ENCODE results near the gene HES2. TPM values are rescaled to one million over a fixed set of nuclear protein-coding genes. Genes with fewer than 3 reads are reported as not detected.
A peak's percentile ranks its signal among the peaks of the same experiment; 100 is the strongest.
"Not testable (repeated sequence)": the region's sequence is repeated elsewhere in the genome, so short reads cannot be mapped to it uniquely, and the experiment has no call there.

The HES2 gene
- total RNA-seq, 2 experiments from 2014 or later: 0.52 TPM; not detected in 1

DNA sequence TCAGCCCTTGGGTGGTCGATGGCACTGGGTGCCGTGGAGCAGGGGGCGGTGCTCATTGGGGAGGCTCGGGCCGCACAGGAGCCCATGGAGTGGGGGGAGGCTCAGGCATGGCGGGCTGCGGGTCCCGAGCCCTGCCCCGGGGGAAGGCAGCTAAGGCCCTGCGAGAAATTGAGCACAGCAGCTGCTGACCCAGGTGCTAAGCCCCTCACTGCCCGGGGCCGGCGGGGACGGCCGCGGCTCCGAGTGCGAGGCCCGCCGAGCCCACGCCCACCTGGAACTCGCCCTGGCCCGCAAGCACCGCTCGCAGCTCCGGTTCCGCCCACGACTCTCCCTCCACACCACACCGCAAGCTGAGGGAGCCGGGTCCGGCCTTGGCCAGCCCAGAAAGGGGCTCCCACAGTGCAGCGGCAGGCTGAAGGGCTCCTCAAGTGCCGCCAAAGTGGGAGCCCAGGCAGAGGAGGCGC, 23.9 kb downstream of the HES2 start:
- DNase-seq; H3K9me3 Mint-ChIP-seq (ENCODE audit: low read depth); H3K4me3 Mint-ChIP-seq; H3K36me3 Mint-ChIP-seq; H3K27me3 Mint-ChIP-seq; ATAC-seq; H3K27ac Mint-ChIP-seq: not testable (repeated sequence)
- CTCF ChIA-PET: interaction anchor here (0.8 to 9.2 kb wide), 9 partner anchors 9 to 149 kb away, joined by 3 to 58 read pairs (median 3); no protein-coding TSS in a partner anchor
- H3K4me1 Mint-ChIP-seq: peaks cover 29% of the 10 kb centered on the region

DNA sequence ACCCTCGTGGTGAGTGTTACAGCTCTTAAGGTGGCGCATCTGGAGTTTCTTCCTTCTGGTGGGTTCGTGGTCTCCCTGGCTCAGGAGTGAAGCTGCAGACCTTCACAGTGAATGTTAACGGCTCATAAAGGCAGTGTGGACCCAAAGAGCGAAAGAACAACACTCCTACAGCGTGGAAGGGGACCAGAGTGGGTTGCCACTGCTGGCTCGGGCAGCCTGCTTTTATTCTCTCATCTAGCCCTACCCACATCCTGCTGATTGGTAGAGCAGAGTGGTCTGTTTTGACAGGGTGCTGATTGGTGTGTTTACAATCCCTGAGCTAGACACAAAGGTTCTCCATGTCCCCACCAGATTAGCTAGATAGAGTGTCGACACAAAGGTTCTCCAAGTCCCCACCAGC, 24.6 kb downstream of the HES2 start:
- not testable (repeated sequence) for DNase-seq; H3K9me3 Mint-ChIP-seq (ENCODE audit: low read depth); ATAC-seq; H3K4me3 Mint-ChIP-seq; H3K27me3 Mint-ChIP-seq; H3K36me3 Mint-ChIP-seq
- Mint-ChIP-seq H3K4me1 (peaks cover 30% of the 10 kb centered on the region), H3K27ac (peak overlapping the region; percentile 2)
- CTCF ChIA-PET: interaction anchor here (0.9 to 9.2 kb wide), 8 partner anchors 8 to 149 kb away, joined by 3 to 58 read pairs (median 8); no protein-coding TSS in a partner anchor

DNA sequence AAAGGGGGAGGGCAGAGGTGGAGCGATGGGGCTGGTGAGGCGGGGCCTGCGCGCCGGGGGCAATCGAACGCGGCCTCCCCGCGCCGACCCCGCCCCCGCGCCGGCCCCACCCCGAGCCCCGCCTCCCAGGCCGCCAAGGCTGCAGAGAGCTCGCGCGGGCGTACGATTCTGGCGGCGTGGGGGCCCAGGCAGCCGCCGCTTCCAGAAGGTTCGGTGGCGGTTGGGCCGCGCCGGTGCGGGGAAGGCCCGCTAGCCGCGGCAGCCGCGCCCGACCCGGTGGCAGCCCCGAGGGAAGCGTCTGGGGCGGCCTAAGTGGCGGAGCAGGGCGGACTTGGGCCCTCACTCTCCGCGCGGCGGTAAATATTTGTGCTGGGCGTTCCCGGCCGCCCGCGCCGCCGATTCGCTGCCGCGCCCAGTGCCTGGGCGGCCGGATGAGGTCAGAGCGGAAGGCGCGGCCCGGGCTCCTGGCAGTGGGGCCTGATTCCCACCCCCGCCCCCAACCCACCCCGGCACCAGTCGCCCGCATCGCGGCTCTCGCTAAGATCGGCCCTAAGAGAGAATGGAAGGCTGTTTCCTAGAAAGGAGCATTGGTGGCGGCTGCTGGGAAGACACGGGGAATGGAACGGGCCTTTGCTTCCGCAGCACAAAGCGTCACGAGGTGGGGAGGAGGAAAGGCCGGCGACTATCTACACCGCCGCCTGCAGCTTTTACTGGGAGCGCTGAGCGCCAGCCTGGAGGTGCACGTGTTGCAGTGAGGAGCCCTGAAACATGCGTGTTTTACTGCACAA, 26.1 kb downstream of the HES2 start, which contains the start of gene ACOT7:
Gene ACOT7 (minus strand): TSS at position 368 of the 788 bp plus-strand sequence. CDS start 368 bp downstream, outside the sequence.
- Mint-ChIP-seq H3K4me1 (peaks cover 35% of the 10 kb centered on the region), H3K36me3 (no peaks in the 10 kb centered on the region), H3K27ac (peak within 1 kb of the TSS; percentile 92), H3K9me3 (ENCODE audit: low read depth) (no peaks in the 10 kb centered on the region), H3K4me3 (peak within 1 kb of the TSS; percentile 84), H3K27me3 (no peaks in the 10 kb centered on the region)
- ATAC-seq (peak; percentile 89), DNase-seq (peak; percentile 93)
- CTCF ChIA-PET: interaction anchor here (0.6 to 9.2 kb wide), 18 partner anchors 9 to 648 kb away, joined by 3 to 58 read pairs (median 7); no protein-coding TSS in a partner anchor

DNA sequence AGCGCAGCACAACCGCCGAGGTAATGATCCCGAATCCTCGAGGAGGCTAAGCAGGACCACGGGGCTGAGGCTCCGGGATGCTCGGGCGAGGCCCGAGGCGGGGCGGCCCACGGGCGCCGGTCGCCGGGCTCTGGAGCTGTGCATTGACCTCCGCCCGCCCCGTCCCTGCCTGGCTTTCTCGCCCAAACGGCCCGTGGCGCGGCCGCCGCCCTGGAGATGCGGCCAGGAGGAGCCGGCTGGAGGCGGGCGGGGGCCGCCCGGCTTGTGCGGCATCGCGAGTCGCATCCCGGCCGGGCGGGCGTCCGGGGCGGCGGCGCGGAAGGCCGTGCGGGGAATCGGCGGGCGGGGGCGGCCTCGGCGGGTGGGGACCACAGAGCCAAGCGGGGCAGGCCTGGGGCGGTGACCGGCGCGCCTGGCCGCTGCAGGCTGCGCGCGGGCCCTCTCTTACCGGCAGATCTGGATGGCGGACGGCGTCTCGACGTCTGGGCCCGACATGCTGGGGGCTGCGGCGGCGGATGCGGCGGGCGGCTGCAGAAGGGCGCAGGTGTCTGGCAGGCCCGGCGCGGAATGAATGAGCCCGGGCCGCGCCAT, 26.8 kb downstream of the HES2 start:
- CTCF ChIA-PET: interaction anchor here (0.7 to 9.2 kb wide), 14 partner anchors 8 to 147 kb away, joined by 3 to 58 read pairs (median 7); no protein-coding TSS in a partner anchor
- H3K27me3 Mint-ChIP-seq: no peaks in the 10 kb centered on the region
- DNase-seq (no peak), ATAC-seq (no peak)
- H3K4me3 Mint-ChIP-seq: peak overlapping the region; percentile 84
- H3K36me3 Mint-ChIP-seq: no peaks in the 10 kb centered on the region
- H3K4me1 Mint-ChIP-seq: peaks cover 35% of the 10 kb centered on the region
- H3K27ac Mint-ChIP-seq: peak overlapping the region; percentile 81
- no peaks in the 10 kb centered on the region for H3K9me3 Mint-ChIP-seq (ENCODE audit: low read depth)

DNA sequence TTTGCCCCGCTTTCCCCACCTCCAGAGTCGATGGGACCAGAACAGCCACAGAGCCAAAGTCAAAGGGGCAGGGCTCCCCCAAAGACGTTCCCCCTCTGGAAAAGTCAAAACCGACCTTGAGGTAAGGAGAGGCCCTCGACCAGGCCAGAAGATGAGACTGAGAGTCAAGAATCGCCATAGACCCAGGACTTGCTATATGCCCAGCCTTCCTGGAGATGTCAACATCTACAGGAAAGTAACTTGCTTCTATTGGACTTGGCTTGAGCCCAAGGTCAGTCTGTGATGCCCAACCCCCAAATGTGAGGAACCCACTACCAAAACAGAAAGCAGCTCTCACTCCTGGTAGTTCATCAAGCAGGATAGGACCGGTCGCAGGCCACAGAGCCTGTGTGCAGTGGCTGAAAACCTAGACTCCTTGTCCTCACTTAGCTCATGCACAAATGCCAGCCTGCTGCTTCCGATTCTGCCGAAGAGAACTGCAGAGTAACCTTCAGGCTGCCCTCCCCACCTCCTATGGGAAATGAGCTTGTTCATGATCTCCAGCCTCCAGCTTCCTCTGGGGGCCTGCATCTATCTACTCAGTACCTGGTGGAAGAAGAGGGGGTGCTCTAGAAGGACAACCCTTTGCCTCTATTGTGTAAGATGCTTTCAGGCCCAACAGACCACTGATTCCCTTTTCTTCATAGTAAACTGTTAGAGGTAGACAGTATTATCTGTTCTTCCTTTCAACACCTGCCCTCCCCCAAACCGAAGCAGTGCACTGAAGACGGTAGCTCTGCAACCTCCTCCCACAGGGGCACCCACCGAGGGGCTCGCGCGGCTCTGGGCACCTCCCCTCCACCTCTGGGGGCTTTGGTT, 27.5 kb downstream of the HES2 start:
- H3K36me3 Mint-ChIP-seq: no peaks in the 10 kb centered on the region
- H3K9me3 Mint-ChIP-seq (ENCODE audit: low read depth): no peaks in the 10 kb centered on the region
- no peaks in the 10 kb centered on the region for H3K27me3 Mint-ChIP-seq
- DNase-seq (peak; percentile 49), ATAC-seq (no peak)
- CTCF ChIA-PET: interaction anchor here (0.7 to 9.2 kb wide), 11 partner anchors 10 to 146 kb away, joined by 3 to 58 read pairs (median 7); no protein-coding TSS in a partner anchor
- H3K4me3 Mint-ChIP-seq: peak overlapping the region; percentile 84
- peak overlapping the region; percentile 69 for H3K27ac Mint-ChIP-seq
- peaks cover 35% of the 10 kb centered on the region for H3K4me1 Mint-ChIP-seq

DNA sequence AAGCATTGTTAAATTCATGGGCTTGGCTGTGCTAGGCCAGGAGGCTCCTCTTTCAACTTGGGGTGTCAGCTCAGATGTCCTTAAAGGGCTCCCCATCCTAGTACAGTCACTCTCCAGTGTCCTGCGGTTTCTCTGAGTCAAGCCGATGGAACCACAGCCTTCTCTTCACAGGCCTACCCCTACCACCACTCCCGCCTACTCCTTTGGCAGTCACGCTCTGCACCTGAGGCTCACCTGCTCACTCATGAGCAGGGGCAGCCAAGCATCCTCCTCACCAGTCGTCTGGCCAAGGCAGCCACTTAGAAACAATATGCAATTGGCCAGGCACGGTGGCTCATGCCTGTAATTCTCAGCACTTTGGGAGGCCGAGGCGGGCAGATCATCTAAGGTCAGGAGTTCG, 29.7 kb downstream of the HES2 start:
- ATAC-seq: no peak
- Mint-ChIP-seq H3K9me3 (ENCODE audit: low read depth) (no peaks in the 10 kb centered on the region), H3K4me3 (no peak overlapping the region), H3K36me3 (peaks cover 2% of the 10 kb centered on the region), H3K4me1 (peaks cover 33% of the 10 kb centered on the region), H3K27me3 (no peaks in the 10 kb centered on the region), H3K27ac (no peak overlapping the region)
- no peak for DNase-seq
- CTCF ChIA-PET: interaction anchor here (0.6 to 1.6 kb wide), 2 partner anchors 25 to 143 kb away, joined by 3 to 4 read pairs; no protein-coding TSS in a partner anchor

GRCh38 chr1:6386371-6386949, 33.3 kb downstream of the HES2 start:
- Mint-ChIP-seq H3K4me3 (no peak overlapping the region), H3K27me3 (no peaks in the 10 kb centered on the region), H3K4me1 (peaks cover 12% of the 10 kb centered on the region), H3K27ac (no peak overlapping the region), H3K36me3 (peaks cover 8% of the 10 kb centered on the region), H3K9me3 (ENCODE audit: low read depth) (peaks cover 2% of the 10 kb centered on the region)
- DNase-seq: no peak
- CTCF ChIA-PET: no interaction called here
- no peak for ATAC-seq

- Mint-ChIP-seq H3K9me3 (ENCODE audit: low read depth) (peaks cover 2% of the 10 kb centered on the region), H3K36me3 (peaks cover 8% of the 10 kb centered on the region), H3K4me1 (peaks cover 8% of the 10 kb centered on the region), H3K4me3 (no peak overlapping the region), H3K27me3 (no peaks in the 10 kb centered on the region), H3K27ac (no peak overlapping the region)
- no peak for DNase-seq
- CTCF ChIA-PET: interaction anchor here (0.9 to 1.8 kb wide), 4 partner anchors 8 to 25 kb away, joined by 3 to 7 read pairs (median 4); partner anchors contain the start of gene ACOT7
- no peak for ATAC-seq
Measured at GRCh38 chr1:6385488-6386191, 34.1 kb downstream of the HES2 start.

- CTCF ChIA-PET: interaction anchor here (0.9 to 1.8 kb wide), 6 partner anchors 9 to 138 kb away, joined by 3 to 7 read pairs (median 4); partner anchors contain the start of gene ACOT7
- DNase-seq (no peak), ATAC-seq (no peak)
- Mint-ChIP-seq H3K4me3 (no peak overlapping the region), H3K9me3 (ENCODE audit: low read depth) (peaks cover 2% of the 10 kb centered on the region), H3K27me3 (no peaks in the 10 kb centered on the region), H3K27ac (no peak overlapping the region), H3K4me1 (peaks cover 6% of the 10 kb centered on the region), H3K36me3 (peaks cover 9% of the 10 kb centered on the region)
Measured at GRCh38 chr1:6384962-6385361, 34.8 kb downstream of the HES2 start.

DNA sequence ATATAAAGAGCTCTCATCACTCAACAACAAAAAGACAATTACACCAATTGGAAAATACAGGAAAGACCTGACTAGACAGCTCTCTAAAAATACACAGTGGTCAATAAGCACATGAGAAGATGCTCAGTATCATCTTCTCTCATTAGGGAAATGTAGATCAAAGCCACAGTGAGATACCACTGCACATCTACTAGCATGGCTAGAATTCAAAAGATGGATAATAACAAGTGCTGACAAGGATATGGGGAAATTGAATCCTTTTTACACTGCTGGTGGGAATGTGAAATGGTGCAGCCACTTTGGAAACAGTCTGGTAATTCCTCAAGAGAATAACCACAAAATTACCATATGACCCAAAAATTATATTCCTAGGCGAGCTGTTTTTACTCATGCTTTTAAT, 35.6 kb downstream of the HES2 start:
- DNase-seq: no peak
- no peak for ATAC-seq
- CTCF ChIA-PET: interaction anchor here (1.2 to 3.0 kb wide), 6 partner anchors 9 to 138 kb away, joined by 3 to 7 read pairs (median 5); partner anchors contain the start of gene ACOT7
- Mint-ChIP-seq H3K36me3 (peaks cover 12% of the 10 kb centered on the region), H3K4me3 (no peak overlapping the region), H3K27ac (no peak overlapping the region), H3K4me1 (peaks cover 3% of the 10 kb centered on the region), H3K27me3 (no peaks in the 10 kb centered on the region), H3K9me3 (ENCODE audit: low read depth) (peaks cover 2% of the 10 kb centered on the region)

DNA sequence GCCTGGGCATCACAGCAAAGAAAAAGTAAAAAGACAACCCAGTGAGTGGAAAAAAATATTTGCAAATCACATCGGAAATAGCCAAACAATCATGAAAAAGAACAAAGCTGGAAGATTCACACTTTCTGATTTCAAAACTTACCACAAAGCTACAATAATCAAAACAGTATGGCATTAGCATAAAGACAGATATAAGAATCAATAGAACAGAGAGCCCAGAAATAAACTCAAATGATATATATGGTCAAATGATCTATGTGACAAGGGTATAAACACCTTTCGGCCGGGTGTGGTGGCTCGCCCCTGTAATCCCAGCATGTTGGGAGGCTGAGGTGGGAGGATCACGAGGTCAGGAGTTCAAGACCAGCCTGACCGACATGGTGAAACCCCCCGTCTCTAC, 39.7 kb downstream of the HES2 start:
- DNase-seq (no peak), ATAC-seq (no peak)
- Mint-ChIP-seq H3K4me3 (no peak overlapping the region), H3K36me3 (peaks cover 10% of the 10 kb centered on the region), H3K27ac (no peak overlapping the region), H3K9me3 (ENCODE audit: low read depth) (peaks cover 2% of the 10 kb centered on the region), H3K4me1 (no peaks in the 10 kb centered on the region), H3K27me3 (no peaks in the 10 kb centered on the region)
- CTCF ChIA-PET: interaction anchor here (1.2 kb wide), 1 partner anchor 134 kb away, joined by 4 read pairs; no protein-coding TSS in a partner anchor
